H9 (cell line): ENCODE data around the gene ATP6V1G2. TPM values are rescaled to one million over a fixed set of nuclear protein-coding genes. Genes with fewer than 3 reads are reported as not detected.
A peak's percentile ranks its signal among the peaks of the same experiment; 100 is the strongest.

Experiments used
- DNase-seq: peaks from one replicate; pipeline ENCODE4 v3.0.0-alpha.2; 2017
- H2AFZ ChIP-seq: one replicate; pipeline ENCODE4 v1.6.1; 2013; ENCODE audit warnings: mild to moderate bottlenecking, low read length, control low read depth, moderate library complexity
- H2AK5ac ChIP-seq: 2 replicates; pipeline ENCODE4 v1.6.1; 2013; ENCODE audit warnings: low read length, control low read depth, mixed read lengths; ENCODE audit not compliant: insufficient read length
- H2BK120ac ChIP-seq: one replicate; pipeline ENCODE4 v1.6.1; 2013; ENCODE audit warnings: low read depth, mild to moderate bottlenecking, low read length, control low read depth, inconsistent platforms; ENCODE audit not compliant: poor library complexity, severe bottlenecking
- H2BK12ac ChIP-seq: 2 replicates; pipeline ENCODE4 v1.6.1; 2013; ENCODE audit warnings: low read length, control low read depth, mixed read lengths, low read depth; ENCODE audit not compliant: insufficient read length
- H2BK15ac ChIP-seq: 2 replicates; pipeline ENCODE4 v1.6.1; 2013; ENCODE audit warnings: low read depth, low read length, control low read depth
- H2BK20ac ChIP-seq: one replicate; pipeline ENCODE4 v1.6.1; 2013; ENCODE audit warnings: low read depth, mild to moderate bottlenecking, low read length, control low read depth, inconsistent platforms; ENCODE audit not compliant: poor library complexity, severe bottlenecking
- H2BK5ac ChIP-seq: 2 replicates; pipeline ENCODE4 v1.6.1; 2013; ENCODE audit warnings: low read length, control low read depth, mixed read lengths; ENCODE audit not compliant: insufficient read length
- H3K14ac ChIP-seq: 2 replicates; pipeline ENCODE4 v1.6.1; 2013; ENCODE audit warnings: low read length, control low read depth; ENCODE audit not compliant: insufficient read depth
- H3K18ac ChIP-seq: 2 replicates; pipeline ENCODE4 v1.6.1; 2013; ENCODE audit warnings: low read depth, mild to moderate bottlenecking, mixed read lengths, low read length, control low read depth; ENCODE audit not compliant: insufficient read length
- H3K23ac ChIP-seq: 2 replicates; pipeline ENCODE4 v1.6.1; 2013; ENCODE audit warnings: low read length, control low read depth, mixed read lengths, low read depth; ENCODE audit not compliant: insufficient read length
- H3K23me2 ChIP-seq: 2 replicates; pipeline ENCODE4 v1.6.1; 2013; ENCODE audit warnings: low read depth, mild to moderate bottlenecking, mixed read lengths, low read length, control low read depth; ENCODE audit not compliant: insufficient read length, poor library complexity, severe bottlenecking
- H3K27ac ChIP-seq: 2 replicates; pipeline ENCODE4 v1.5.1; 2013; ENCODE audit warnings: low read length, control low read depth, mixed read lengths, low read depth; ENCODE audit not compliant: insufficient read length
- H3K27me3 ChIP-seq: 2 replicates; pipeline ENCODE4 v1.6.1; 2013; ENCODE audit warnings: low read length, control low read depth, inconsistent platforms; ENCODE audit not compliant: insufficient read depth
- H3K4ac ChIP-seq: 2 replicates; pipeline ENCODE4 v1.6.1; 2013; ENCODE audit warnings: low read depth, mild to moderate bottlenecking, control low read depth, inconsistent platforms, low read length, moderate library complexity
- H3K4me1 ChIP-seq: 2 replicates; pipeline ENCODE4 v1.6.1; 2013; ENCODE audit warnings: low read length, control low read depth, inconsistent platforms; ENCODE audit not compliant: insufficient read depth
- H3K4me2 ChIP-seq: 2 replicates; pipeline ENCODE4 v1.6.1; 2013; ENCODE audit warnings: low read length, control low read depth, mixed read lengths; ENCODE audit not compliant: insufficient read length, insufficient read depth
- H3K56ac ChIP-seq: 2 replicates; pipeline ENCODE4 v1.6.1; 2013; ENCODE audit warnings: low read depth, mild to moderate bottlenecking, mixed read lengths, low read length, control low read depth; ENCODE audit not compliant: insufficient read length
- H3K79me1 ChIP-seq: 2 replicates; pipeline ENCODE4 v1.6.1; 2013; ENCODE audit warnings: low read depth, mild to moderate bottlenecking, moderate library complexity, low read length, control low read depth, inconsistent platforms; ENCODE audit not compliant: insufficient read depth, poor library complexity, severe bottlenecking
- H3K79me2 ChIP-seq: 2 replicates; pipeline ENCODE4 v1.6.1; 2013; ENCODE audit warnings: low read length, control low read depth, inconsistent platforms; ENCODE audit not compliant: insufficient read depth
- H3K9ac ChIP-seq: 2 replicates; pipeline ENCODE4 v1.6.1; 2013; ENCODE audit warnings: low read length, control low read depth, mixed read lengths; ENCODE audit not compliant: insufficient read length; ENCODE audit errors: extremely low read depth
- H3K9me3 ChIP-seq: one replicate; pipeline ENCODE4 v1.6.1; 2013; ENCODE audit warnings: low read depth, low read length, inconsistent platforms; ENCODE audit not compliant: control insufficient read depth
- H3T11ph ChIP-seq: one replicate; pipeline ENCODE4 v1.6.1; 2013; ENCODE audit warnings: mild to moderate bottlenecking, low read length, control low read depth, inconsistent platforms
- H4K20me1 ChIP-seq: one replicate; pipeline ENCODE4 v1.6.1; 2013; ENCODE audit not compliant: control insufficient read depth, insufficient read length, insufficient read depth
- H4K5ac ChIP-seq: 2 replicates; pipeline ENCODE4 v1.6.1; 2013; ENCODE audit warnings: low read depth, mild to moderate bottlenecking, mixed read lengths, low read length, control low read depth; ENCODE audit not compliant: insufficient read length
- H4K8ac ChIP-seq: replicated peaks from 2 replicates; pipeline ENCODE4 v1.6.1; 2013; ENCODE audit warnings: low read length, control low read depth, mixed read lengths, low read depth; ENCODE audit not compliant: insufficient read length
- H4K91ac ChIP-seq: 2 replicates; pipeline ENCODE4 v1.6.1; 2013; ENCODE audit warnings: low read depth, mild to moderate bottlenecking, moderate library complexity, mixed read lengths, low read length, control low read depth; ENCODE audit not compliant: insufficient read length
- H3K27ac Mint-ChIP-seq, 3 experiments: 2 replicates in 2 of 3; 3 replicates in 1 of 3; pipeline ENCODE4 v1.8.0; 2020 to 2021; ENCODE audit warnings: mixed read lengths in 3 of 3, mild to moderate bottlenecking in 1 of 3, moderate library complexity in 1 of 3
- H3K27me3 Mint-ChIP-seq: 2 replicates; pipeline ENCODE4 v1.8.0; 2021; ENCODE audit warnings: low read depth, mild to moderate bottlenecking, moderate library complexity, mixed read lengths
- H3K36me3 Mint-ChIP-seq, 3 experiments: 2 replicates in 2 of 3; 3 replicates in 1 of 3; pipeline ENCODE4 v1.8.0; 2020 to 2021; ENCODE audit warnings: low read depth in 3 of 3, mixed read lengths in 3 of 3; ENCODE audit not compliant: insufficient read depth in 1 of 3
- H3K4me1 Mint-ChIP-seq, 2 experiments: 2 replicates each; pipeline ENCODE4 v1.8.0; 2020; ENCODE audit warnings: mixed read lengths in 2 of 2
- H3K4me3 Mint-ChIP-seq, 2 experiments: 2 replicates in 1 of 2; 3 replicates in 1 of 2; pipeline ENCODE4 v1.8.0; 2020 to 2021; ENCODE audit warnings: mild to moderate bottlenecking in 2 of 2, mixed read lengths in 2 of 2, moderate library complexity in 1 of 2
- H3K9me3 Mint-ChIP-seq, 2 experiments: 2 replicates in 1 of 2; 3 replicates in 1 of 2; pipeline ENCODE4 v1.8.0; 2020; ENCODE audit warnings: mild to moderate bottlenecking in 2 of 2, mixed read lengths in 2 of 2, moderate library complexity in 1 of 2
- CTCF ChIP-seq: fragments of 200-600 bp; sonication (generic); conservative IDR thresholded peaks from 3 replicates; pipeline ENCODE4 v1.8.0; 2021; ENCODE audit warnings: antibody characterized with exemption, mild to moderate bottlenecking
- WGBS: extraction: QIAGEN DNeasy Blood & Tissue Kit; methylation state at CpG from one replicate; pipeline ENCODE4 v1.1.7; 2013; ENCODE audit warnings: missing lambda C conversion rate, low lambda C conversion rate, mixed read lengths; ENCODE audit not compliant: insufficient read length; ENCODE audit errors: extremely low coverage; 5-methylcytosine and 5-hydroxymethylcytosine counted together
- total RNA-seq: library from RNA; stranded (reverse); gene quantifications from 2 replicates; pipeline ENCODE4 v1.2.1, GENCODE V29; 2021

Gene ATP6V1G2
- total RNA-seq, 1 experiment from 2014 or later = 3.8 TPM

- Histone ChIP-seq H3K9ac (no peak overlapping the region), H4K8ac (no peak overlapping the region), H4K20me1 (no peaks in the 10 kb centered on the region), H2AFZ (no peak overlapping the region), H3K4ac (no peak overlapping the region), H3K79me1 (no peaks in the 10 kb centered on the region), H3K14ac (no peak overlapping the region), H2BK20ac (no peak overlapping the region), H4K5ac (no peak overlapping the region), H3K23me2 (no peaks in the 10 kb centered on the region), H2BK15ac (no peak overlapping the region), H3K4me2 (no peak overlapping the region), H2BK120ac (no peak overlapping the region), H2AK5ac (no peak overlapping the region), H3T11ph (no peak overlapping the region), H2BK5ac (no peak overlapping the region), H3K27ac (no peak overlapping the region), H3K56ac (no peak overlapping the region), H4K91ac (no peak overlapping the region), H2BK12ac (no peak overlapping the region), H3K18ac (no peak overlapping the region), H3K23ac (no peak overlapping the region), H3K79me2 (no peaks in the 10 kb centered on the region), H3K27me3 (no peaks in the 10 kb centered on the region), H3K4me1 (no peaks in the 10 kb centered on the region; the same call in 1 of the 2 replicates), H3K9me3 (no peaks in the 10 kb centered on the region)
- peak overlapping the region in 1 of 3 experiments; percentile 41; a peak in 2 of 7 replicates for H3K27ac Mint-ChIP-seq
- H3K36me3 Mint-ChIP-seq = peaks cover 14 to 18% (median 14%) of the 10 kb centered on the region in 3 experiments; a peak in 6 of 7 replicates
- WGBS = no CpG with 5 or more reads among the region's 4 CpGs
- no peak for DNase-seq
- H3K27me3 Mint-ChIP-seq = peaks cover 9% of the 10 kb centered on the region
- no peak for TF ChIP-seq CTCF
- H3K9me3 Mint-ChIP-seq = no peaks in the 10 kb centered on the region; a peak in 1 of 5 replicates
- no peak overlapping the region for H3K4me3 Mint-ChIP-seq
- peaks cover 15 to 20% of the 10 kb centered on the region in 2 experiments for H3K4me1 Mint-ChIP-seq
Observed at GRCh38 chr6:31525932-31526591, 20.3 kb downstream of the ATP6V1G2 start.
